Transverse colon (tissue), 3 donors: Measurements from ENCODE around the gene SHROOM3.

Experiments
- EP300 ChIP-seq: sonication (generic); formaldehyde crosslinking; IDR thresholded peaks from one replicate; pipeline ENCODE4 v1.6.1; 2017; ENCODE audit warnings: antibody characterized with exemption, low read depth
- POLR2A ChIP-seq: fragments of 450-650 bp; IDR thresholded peaks from one replicate; pipeline ENCODE4 v1.6.1; 2016; ENCODE audit warnings: antibody characterized with exemption, mild to moderate bottlenecking, moderate library complexity
- TF ChIP-seq, protein P1 (sequence below), 5 experiments: fragments of 200-600 bp in 3 of 5; fragments of 450-650 bp in 2 of 5; sonication (generic) in 3 of 5; IDR thresholded peaks; 1 replicate in 2 of 5; 2 replicates in 3 of 5; pipeline ENCODE4 v1.5.1; 2016 to 2017; ENCODE audit warnings: antibody characterized with exemption in 5 of 5, inconsistent platforms in 3 of 5, mild to moderate bottlenecking in 2 of 5, moderate library complexity in 1 of 5

DNA sequence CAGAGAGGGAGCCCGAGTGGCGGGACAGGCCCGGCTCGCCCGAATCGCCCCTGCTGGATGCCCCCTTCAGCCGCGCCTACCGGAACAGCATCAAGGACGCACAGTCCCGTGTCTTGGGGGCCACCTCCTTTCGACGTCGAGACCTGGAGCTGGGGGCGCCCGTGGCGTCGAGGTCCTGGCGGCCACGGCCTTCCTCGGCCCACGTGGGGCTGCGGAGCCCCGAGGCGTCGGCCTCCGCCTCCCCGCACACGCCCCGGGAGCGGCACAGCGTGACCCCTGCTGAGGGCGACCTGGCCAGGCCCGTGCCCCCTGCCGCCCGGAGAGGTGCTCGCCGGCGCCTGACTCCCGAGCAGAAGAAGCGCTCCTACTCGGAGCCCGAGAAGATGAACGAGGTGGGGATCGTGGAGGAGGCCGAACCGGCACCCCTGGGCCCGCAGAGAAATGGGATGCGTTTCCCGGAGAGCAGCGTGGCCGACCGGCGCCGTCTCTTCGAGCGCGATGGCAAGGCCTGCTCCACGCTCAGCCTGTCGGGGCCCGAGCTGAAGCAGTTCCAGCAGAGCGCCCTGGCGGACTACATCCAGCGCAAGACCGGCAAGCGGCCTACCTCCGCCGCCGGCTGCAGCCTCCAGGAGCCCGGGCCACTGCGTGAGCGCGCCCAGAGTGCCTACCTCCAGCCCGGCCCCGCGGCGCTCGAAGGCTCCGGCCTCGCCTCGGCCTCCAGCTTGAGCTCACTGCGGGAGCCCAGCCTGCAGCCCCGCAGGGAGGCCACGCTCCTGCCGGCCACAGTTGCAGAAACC is 306.0 kb downstream of the SHROOM3 start:
- TF ChIP-seq POLR2A (no peak), EP300 (no peak)
- TF ChIP-seq, protein P1, sequence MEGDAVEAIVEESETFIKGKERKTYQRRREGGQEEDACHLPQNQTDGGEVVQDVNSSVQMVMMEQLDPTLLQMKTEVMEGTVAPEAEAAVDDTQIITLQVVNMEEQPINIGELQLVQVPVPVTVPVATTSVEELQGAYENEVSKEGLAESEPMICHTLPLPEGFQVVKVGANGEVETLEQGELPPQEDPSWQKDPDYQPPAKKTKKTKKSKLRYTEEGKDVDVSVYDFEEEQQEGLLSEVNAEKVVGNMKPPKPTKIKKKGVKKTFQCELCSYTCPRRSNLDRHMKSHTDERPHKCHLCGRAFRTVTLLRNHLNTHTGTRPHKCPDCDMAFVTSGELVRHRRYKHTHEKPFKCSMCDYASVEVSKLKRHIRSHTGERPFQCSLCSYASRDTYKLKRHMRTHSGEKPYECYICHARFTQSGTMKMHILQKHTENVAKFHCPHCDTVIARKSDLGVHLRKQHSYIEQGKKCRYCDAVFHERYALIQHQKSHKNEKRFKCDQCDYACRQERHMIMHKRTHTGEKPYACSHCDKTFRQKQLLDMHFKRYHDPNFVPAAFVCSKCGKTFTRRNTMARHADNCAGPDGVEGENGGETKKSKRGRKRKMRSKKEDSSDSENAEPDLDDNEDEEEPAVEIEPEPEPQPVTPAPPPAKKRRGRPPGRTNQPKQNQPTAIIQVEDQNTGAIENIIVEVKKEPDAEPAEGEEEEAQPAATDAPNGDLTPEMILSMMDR (IDR thresholded peaks at IDR 0.05): no peak
